Measurements from ENCODE around the gene CORO6. TPM values are rescaled to one million over a fixed set of nuclear protein-coding genes. Genes with fewer than 3 reads are reported as not detected.

The CORO6 gene
- total RNA-seq, 1 experiment from 2014 or later, result 9.7 TPM

DNA sequence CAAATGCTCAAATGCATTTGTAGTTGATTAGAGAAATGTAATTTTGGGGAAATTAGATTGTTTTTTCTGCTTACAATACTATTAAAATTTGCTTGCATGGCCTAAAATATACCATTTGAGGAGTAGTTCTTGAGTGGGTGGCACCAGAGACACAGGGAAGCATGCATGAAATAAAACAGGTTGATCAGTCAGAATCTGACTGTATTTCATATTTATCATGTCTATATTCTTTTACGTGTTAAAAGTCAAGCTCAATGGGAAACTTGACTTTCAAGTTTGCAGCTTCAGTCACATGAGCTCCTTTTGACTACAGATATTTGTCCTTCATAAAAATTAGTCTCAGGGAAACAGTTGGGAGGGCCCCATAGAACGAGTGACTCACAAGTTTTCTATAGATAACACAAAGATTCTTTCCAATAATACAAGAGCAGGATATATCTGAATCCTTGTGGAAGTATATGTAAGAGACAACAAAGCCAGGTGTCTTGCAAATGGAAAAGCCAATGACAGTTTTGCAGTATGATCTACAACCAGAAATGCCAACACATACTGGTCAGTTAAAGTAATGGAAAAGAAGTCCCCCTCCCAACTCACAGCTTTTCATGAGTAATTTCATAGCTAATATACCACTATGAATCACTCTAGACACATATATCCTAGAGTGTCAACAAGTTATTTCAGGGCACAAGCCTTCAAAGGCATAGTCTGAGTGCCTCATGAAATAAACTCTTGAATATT, 42.2 kb upstream of the CORO6 start:
- Histone ChIP-seq H3K27ac (ENCODE audit: low read length) (peak overlapping the region; percentile 20; the same call in 1 of the 2 replicates), H3K4me1 (ENCODE audit: control insufficient read depth, insufficient read depth, low read length) (peaks cover 4% of the 10 kb centered on the region; the same call in 1 of the 2 replicates), H3K9me3 (ENCODE audit: control insufficient read depth, insufficient read depth, low read depth, low read length) (no peaks in the 10 kb centered on the region), H3K36me3 (ENCODE audit: control insufficient read depth, insufficient read depth, low read length) (no peaks in the 10 kb centered on the region), H3K4me3 (ENCODE audit: low read depth in 2 of 2, low read length in 2 of 2) (no peak overlapping the region), H3K27me3 (ENCODE audit: control insufficient read depth, insufficient read depth, low read length) (no peaks in the 10 kb centered on the region)
- no TSS peak for BruUV-seq (replicated peaks)
- POLR2A ChIA-PET, result no interaction called here
- DNase-seq (ENCODE audit: low read depth, low spot score) (peak; percentile 67), ATAC-seq (peak; percentile 92)
- in situ Hi-C loops (cut with HindIII; ENCODE audit: low pct_unique_long_range_greater_than_20kb, low sequenced_read_pairs), result no loop called here
- CTCF ChIA-PET, result interaction anchor here (0.5 to 1.1 kb wide), 3 partner anchors 25 to 77 kb away, joined by 3 to 9 read pairs (median 4); no protein-coding TSS in a partner anchor
- no peak for TF ChIP-seq TCF7L2 (IDR thresholded peaks at IDR 0.05; ENCODE audit: low read depth, low read length)
- TF ChIP-seq POLR2AphosphoS5 (IDR thresholded peaks at IDR 0.05; ENCODE audit: low read depth, low read length), result no peak
- TF ChIP-seq, protein P1, sequence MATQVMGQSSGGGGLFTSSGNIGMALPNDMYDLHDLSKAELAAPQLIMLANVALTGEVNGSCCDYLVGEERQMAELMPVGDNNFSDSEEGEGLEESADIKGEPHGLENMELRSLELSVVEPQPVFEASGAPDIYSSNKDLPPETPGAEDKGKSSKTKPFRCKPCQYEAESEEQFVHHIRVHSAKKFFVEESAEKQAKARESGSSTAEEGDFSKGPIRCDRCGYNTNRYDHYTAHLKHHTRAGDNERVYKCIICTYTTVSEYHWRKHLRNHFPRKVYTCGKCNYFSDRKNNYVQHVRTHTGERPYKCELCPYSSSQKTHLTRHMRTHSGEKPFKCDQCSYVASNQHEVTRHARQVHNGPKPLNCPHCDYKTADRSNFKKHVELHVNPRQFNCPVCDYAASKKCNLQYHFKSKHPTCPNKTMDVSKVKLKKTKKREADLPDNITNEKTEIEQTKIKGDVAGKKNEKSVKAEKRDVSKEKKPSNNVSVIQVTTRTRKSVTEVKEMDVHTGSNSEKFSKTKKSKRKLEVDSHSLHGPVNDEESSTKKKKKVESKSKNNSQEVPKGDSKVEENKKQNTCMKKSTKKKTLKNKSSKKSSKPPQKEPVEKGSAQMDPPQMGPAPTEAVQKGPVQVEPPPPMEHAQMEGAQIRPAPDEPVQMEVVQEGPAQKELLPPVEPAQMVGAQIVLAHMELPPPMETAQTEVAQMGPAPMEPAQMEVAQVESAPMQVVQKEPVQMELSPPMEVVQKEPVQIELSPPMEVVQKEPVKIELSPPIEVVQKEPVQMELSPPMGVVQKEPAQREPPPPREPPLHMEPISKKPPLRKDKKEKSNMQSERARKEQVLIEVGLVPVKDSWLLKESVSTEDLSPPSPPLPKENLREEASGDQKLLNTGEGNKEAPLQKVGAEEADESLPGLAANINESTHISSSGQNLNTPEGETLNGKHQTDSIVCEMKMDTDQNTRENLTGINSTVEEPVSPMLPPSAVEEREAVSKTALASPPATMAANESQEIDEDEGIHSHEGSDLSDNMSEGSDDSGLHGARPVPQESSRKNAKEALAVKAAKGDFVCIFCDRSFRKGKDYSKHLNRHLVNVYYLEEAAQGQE (IDR thresholded peaks at IDR 0.05; ENCODE audit: insufficient read depth in 1 of 2, low read depth in 2 of 2, low read length in 1 of 2), result no peak
- no peak for TF ChIP-seq SIN3A (IDR thresholded peaks at IDR 0.05; ENCODE audit: borderline replicate concordance, insufficient read depth, low read depth, low read length)
- TF ChIP-seq, protein P2, sequence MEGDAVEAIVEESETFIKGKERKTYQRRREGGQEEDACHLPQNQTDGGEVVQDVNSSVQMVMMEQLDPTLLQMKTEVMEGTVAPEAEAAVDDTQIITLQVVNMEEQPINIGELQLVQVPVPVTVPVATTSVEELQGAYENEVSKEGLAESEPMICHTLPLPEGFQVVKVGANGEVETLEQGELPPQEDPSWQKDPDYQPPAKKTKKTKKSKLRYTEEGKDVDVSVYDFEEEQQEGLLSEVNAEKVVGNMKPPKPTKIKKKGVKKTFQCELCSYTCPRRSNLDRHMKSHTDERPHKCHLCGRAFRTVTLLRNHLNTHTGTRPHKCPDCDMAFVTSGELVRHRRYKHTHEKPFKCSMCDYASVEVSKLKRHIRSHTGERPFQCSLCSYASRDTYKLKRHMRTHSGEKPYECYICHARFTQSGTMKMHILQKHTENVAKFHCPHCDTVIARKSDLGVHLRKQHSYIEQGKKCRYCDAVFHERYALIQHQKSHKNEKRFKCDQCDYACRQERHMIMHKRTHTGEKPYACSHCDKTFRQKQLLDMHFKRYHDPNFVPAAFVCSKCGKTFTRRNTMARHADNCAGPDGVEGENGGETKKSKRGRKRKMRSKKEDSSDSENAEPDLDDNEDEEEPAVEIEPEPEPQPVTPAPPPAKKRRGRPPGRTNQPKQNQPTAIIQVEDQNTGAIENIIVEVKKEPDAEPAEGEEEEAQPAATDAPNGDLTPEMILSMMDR (IDR thresholded peaks at IDR 0.05), result no peak
- intact Hi-C loops (cut with micrococcal nuclease; ENCODE audit: unreplicated experiment), result loop anchor here (10.0 kb wide), 1 partner anchor 50 kb away; no protein-coding TSS in a partner anchor

DNA sequence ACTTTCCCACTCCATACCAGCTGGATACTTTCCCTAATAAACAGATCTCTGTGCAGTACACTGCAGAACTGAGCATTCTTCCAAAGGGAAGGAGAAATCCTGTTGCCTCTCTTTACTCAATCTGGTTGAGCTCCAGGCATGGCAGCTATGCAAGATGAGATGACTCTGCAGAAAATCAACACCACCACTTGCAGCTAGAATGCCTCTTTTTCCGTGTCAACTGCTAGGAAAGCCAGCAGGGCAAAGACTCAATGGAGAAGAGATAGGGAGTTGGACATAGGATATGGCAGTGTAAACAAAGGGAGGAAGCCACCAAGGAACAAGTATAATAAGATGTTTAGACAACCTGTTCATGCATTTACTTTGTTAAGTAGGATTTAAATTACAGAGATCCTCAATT, 40.4 kb upstream of the CORO6 start:
- no peak for ATAC-seq
- no peak overlapping the region; the same call in 1 of the 2 replicates for H3K27ac ChIP-seq (ENCODE audit: low read length)
- POLR2A ChIA-PET, result no interaction called here

More for the DNA sequence above, 40.4 kb upstream of the CORO6 start:
- in situ Hi-C loops (cut with HindIII; ENCODE audit: low pct_unique_long_range_greater_than_20kb, low sequenced_read_pairs) (no loop called here), intact Hi-C loops (cut with micrococcal nuclease; ENCODE audit: unreplicated experiment) (loop anchor here (10.0 kb wide), 1 partner anchor 52 kb away; no protein-coding TSS in a partner anchor)
- no peak for DNase-seq (ENCODE audit: low read depth, low spot score)
- CTCF ChIA-PET, result no interaction called here
- no peaks in the 10 kb centered on the region for H3K9me3 ChIP-seq (ENCODE audit: control insufficient read depth, insufficient read depth, low read depth, low read length)
- no peaks in the 10 kb centered on the region for H3K27me3 ChIP-seq (ENCODE audit: control insufficient read depth, insufficient read depth, low read length)
- no peak overlapping the region for H3K4me3 ChIP-seq (ENCODE audit: low read depth in 2 of 2, low read length in 2 of 2)
- no TSS peak for BruUV-seq (replicated peaks)
- H3K4me1 ChIP-seq (ENCODE audit: control insufficient read depth, insufficient read depth, low read length), result peaks cover 4% of the 10 kb centered on the region; the same call in 1 of the 2 replicates
- H3K36me3 ChIP-seq (ENCODE audit: control insufficient read depth, insufficient read depth, low read length), result no peaks in the 10 kb centered on the region
- no peak for TF ChIP-seq POLR2AphosphoS5 (IDR thresholded peaks at IDR 0.05; ENCODE audit: low read depth, low read length)
- TF ChIP-seq, protein P2 (IDR thresholded peaks at IDR 0.05), result no peak
- TF ChIP-seq TCF7L2 (IDR thresholded peaks at IDR 0.05; ENCODE audit: low read depth, low read length), result no peak

Measured in Panc1 (cell line).